ENCODE results near the gene VEGFC. TPM values are rescaled to one million over a fixed set of nuclear protein-coding genes. Genes with fewer than 3 reads are reported as not detected.
A peak's percentile ranks its signal among the peaks of the same experiment; 100 is the strongest.

VEGFC gene
- polyA plus RNA-seq, 1 of the 3 experiments (the other 2 are of a cell fraction) = 81.9 TPM

- H3K79me2 ChIP-seq (ENCODE audit: insufficient read depth) = peaks cover 100% of the 10 kb centered on the region
- H3K4me3 ChIP-seq (ENCODE audit: low read depth in 2 of 2, low read length in 1 of 2) = peak overlapping the region in 1 of 2 experiments; percentile 6; a peak in 1 of 4 replicates
- POLR2A ChIA-PET = no interaction called here
- peak overlapping the region; percentile 39 to 82; a peak in 3 of 4 replicates for H3K27ac ChIP-seq (ENCODE audit: low read depth in 2 of 2, low read length in 1 of 2)
- peaks cover 0 to 41% of the 10 kb centered on the region in 2 experiments for H3K36me3 ChIP-seq (replicated peaks in 1 of 2; ENCODE audit: control insufficient read depth in 1 of 2, insufficient read depth in 2 of 2, low read length in 1 of 2)
- 39% methylated on average over 3 of the region's 3 CpGs for WGBS (ENCODE audit: low lambda C conversion rate)
- peak overlapping the region; percentile 60; the same call in 1 of the 2 replicates for H3K4me2 ChIP-seq
- H3K9me3 ChIP-seq = 0 out of 2 replicates have a peak, but pooled peaks cover 4% of the 10 kb centered on the region
- DNase-seq = no peak
- TF ChIP-seq REST (IDR thresholded peaks at IDR 0.05; ENCODE audit: low read depth, low read length) (no peak), CTCF (IDR thresholded peaks at IDR 0.05) (no peak), FOXJ3 (CRISPR knock-in tag; IDR thresholded peaks at IDR 0.05) (no peak), RAD21 (IDR thresholded peaks at IDR 0.05; ENCODE audit: low read length) (no peak), EZH2phosphoT487 (IDR thresholded peaks at IDR 0.05; ENCODE audit: borderline replicate concordance, low read depth) (no peak), RCOR1 (IDR thresholded peaks at IDR 0.05; ENCODE audit: low read length) (no peak), TEAD4 (IDR thresholded peaks at IDR 0.05; ENCODE audit: borderline replicate concordance, insufficient read depth) (no peak), SMC3 (IDR thresholded peaks at IDR 0.05; ENCODE audit: low read depth, low read length) (no peak)
- TF ChIP-seq, protein P1, sequence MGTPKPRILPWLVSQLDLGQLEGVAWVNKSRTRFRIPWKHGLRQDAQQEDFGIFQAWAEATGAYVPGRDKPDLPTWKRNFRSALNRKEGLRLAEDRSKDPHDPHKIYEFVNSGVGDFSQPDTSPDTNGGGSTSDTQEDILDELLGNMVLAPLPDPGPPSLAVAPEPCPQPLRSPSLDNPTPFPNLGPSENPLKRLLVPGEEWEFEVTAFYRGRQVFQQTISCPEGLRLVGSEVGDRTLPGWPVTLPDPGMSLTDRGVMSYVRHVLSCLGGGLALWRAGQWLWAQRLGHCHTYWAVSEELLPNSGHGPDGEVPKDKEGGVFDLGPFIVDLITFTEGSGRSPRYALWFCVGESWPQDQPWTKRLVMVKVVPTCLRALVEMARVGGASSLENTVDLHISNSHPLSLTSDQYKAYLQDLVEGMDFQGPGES (IDR thresholded peaks at IDR 0.05; ENCODE audit: low read depth, low read length) = no peak
- H3K27me3 ChIP-seq (ENCODE audit: insufficient read depth) = no peaks in the 10 kb centered on the region
- H3K9me2 ChIP-seq = no peaks in the 10 kb centered on the region
- CTCF ChIA-PET = no interaction called here
- no peak overlapping the region for H3K9ac ChIP-seq
- H4K20me1 ChIP-seq (ENCODE audit: insufficient read depth) = peaks cover 96% of the 10 kb centered on the region
- H3K4me1 ChIP-seq (ENCODE audit: control insufficient read depth in 1 of 2, insufficient read depth in 2 of 2, low read depth in 1 of 2, low read length in 1 of 2) = peaks cover 0 to 17% of the 10 kb centered on the region in 2 experiments; a peak in 3 of 4 replicates
- no peak overlapping the region for H2AFZ ChIP-seq (ENCODE audit: low read depth)
- peaks cover 63% of the 10 kb centered on the region for H3F3A ChIP-seq (replicated peaks; ENCODE audit: insufficient read depth)
These were observed 29.9 kb downstream of the VEGFC start for GRCh38 chr4:176762661-176763308.

Measured in SK-N-SH (cell line).